Choroid plexus epithelial cell (primary cell): Measurements from ENCODE around the gene HERPUD2.
"Not testable (repeated sequence)": the region's sequence is repeated elsewhere in the genome, so short reads cannot be mapped to it uniquely, and the experiment has no call there.

Experiments
- DNase-seq: peaks from one replicate; pipeline ENCODE4 v3.0.0-alpha.2; 2010; ENCODE audit warnings: low read depth
- H3K4me3 ChIP-seq: 2 replicates; pipeline ENCODE4 v1.5.1; 2011; ENCODE audit warnings: low read depth, mild to moderate bottlenecking, control low read depth, low read length, moderate library complexity
- TF ChIP-seq, protein P1 (sequence below): conservative IDR thresholded peaks from 2 replicates; pipeline ENCODE4 v1.5.1; 2011; ENCODE audit warnings: low read depth, mild to moderate bottlenecking, control low read depth, inconsistent platforms, low read length, moderate library complexity

Gene HERPUD2

GRCh38 chr7:35596061-35596460, 98.9 kb downstream of the HERPUD2 start:
- peak; percentile 88 for DNase-seq
- no peak overlapping the region for H3K4me3 ChIP-seq
- TF ChIP-seq, protein P1, sequence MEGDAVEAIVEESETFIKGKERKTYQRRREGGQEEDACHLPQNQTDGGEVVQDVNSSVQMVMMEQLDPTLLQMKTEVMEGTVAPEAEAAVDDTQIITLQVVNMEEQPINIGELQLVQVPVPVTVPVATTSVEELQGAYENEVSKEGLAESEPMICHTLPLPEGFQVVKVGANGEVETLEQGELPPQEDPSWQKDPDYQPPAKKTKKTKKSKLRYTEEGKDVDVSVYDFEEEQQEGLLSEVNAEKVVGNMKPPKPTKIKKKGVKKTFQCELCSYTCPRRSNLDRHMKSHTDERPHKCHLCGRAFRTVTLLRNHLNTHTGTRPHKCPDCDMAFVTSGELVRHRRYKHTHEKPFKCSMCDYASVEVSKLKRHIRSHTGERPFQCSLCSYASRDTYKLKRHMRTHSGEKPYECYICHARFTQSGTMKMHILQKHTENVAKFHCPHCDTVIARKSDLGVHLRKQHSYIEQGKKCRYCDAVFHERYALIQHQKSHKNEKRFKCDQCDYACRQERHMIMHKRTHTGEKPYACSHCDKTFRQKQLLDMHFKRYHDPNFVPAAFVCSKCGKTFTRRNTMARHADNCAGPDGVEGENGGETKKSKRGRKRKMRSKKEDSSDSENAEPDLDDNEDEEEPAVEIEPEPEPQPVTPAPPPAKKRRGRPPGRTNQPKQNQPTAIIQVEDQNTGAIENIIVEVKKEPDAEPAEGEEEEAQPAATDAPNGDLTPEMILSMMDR: peak; percentile 14

DNA sequence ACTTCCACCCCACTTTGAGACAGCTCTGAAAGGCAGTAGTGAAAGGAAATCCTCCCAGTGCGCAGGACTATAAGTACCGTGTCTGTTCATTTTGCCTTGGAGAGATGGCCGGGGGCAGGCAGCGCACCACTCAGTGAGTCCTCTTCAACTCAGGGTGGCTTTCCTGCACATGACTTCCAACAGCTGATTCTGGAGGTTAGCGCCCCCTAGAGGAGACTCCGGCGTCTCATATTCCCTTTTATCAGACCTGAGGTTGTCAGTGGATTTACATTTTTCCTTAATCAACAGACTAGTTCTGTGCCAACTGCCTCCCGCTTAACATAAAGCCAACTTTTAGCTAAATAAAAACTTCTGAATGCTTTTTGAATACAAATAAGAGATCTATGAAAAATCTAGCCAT, 101.0 kb downstream of the HERPUD2 start:
- no peak for DNase-seq
- TF ChIP-seq, protein P1: peak; percentile 45
- no peak overlapping the region for H3K4me3 ChIP-seq

DNA sequence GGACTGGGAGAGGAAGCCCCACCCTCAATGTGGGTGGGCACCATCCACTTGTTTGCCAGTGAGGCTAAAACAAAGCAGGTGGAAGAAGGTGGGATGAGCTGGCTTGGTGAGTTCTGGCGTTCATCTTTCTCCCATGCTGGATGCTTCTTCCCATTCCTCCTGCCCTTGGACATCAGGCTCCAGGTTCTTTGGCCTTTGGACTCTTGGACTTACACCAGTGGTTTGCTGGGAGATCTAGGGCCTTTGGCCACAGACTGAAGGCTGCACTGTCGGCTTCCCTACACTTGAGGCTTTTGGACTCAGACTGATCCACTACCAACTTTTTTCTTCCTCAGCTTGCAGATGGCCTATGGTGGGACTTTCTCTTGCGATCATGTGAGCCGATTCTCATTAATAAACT, 106.3 kb downstream of the HERPUD2 start:
- TF ChIP-seq, protein P1: no peak
- DNase-seq: no peak
- no peak overlapping the region for H3K4me3 ChIP-seq

- peak; percentile 65 for DNase-seq
- H3K4me3 ChIP-seq: no peak overlapping the region
- TF ChIP-seq, protein P1: no peak
Observed at GRCh38 chr7:35584990-35585389, 109.9 kb downstream of the HERPUD2 start.

GRCh38 chr7:35584533-35584932, 110.4 kb downstream of the HERPUD2 start:
- DNase-seq, H3K4me3 ChIP-seq: not testable (repeated sequence)
